Stimulated activated naive CD8-positive, alpha-beta T cell treated with anti-CD3 and anti-CD28 coated beads, Interleukin-15, Interleukin-2, amounts not matched to agents 100 ng/mL and 50 ng/mL, for 24 hours (primary cell): ENCODE results near the gene ACSL4.

ENCODE experiments used
- H3K27ac Mint-ChIP-seq: one replicate; pipeline ENCODE4 v1.8.0; 2021; ENCODE audit warnings: mild to moderate bottlenecking, mixed read lengths
- H3K27me3 Mint-ChIP-seq: one replicate; pipeline ENCODE4 v1.8.0; 2021; ENCODE audit warnings: mixed read lengths
- H3K36me3 Mint-ChIP-seq: one replicate; pipeline ENCODE4 v1.8.0; 2021; ENCODE audit warnings: low read depth, mixed read lengths
- H3K4me1 Mint-ChIP-seq: one replicate; pipeline ENCODE4 v1.8.0; 2021; ENCODE audit warnings: low read depth, mixed read lengths
- H3K4me3 Mint-ChIP-seq: one replicate; pipeline ENCODE4 v1.8.0; 2021; ENCODE audit warnings: mild to moderate bottlenecking, mixed read lengths
- H3K9me3 Mint-ChIP-seq: one replicate; pipeline ENCODE4 v1.8.0; 2021; ENCODE audit warnings: mixed read lengths

Gene ACSL4

GRCh38 chrX:109624641-109625616, 108.1 kb downstream of the ACSL4 start, which contains the start of gene KCNE5:
KCNE5 (minus strand) TSS chrX:109625172; CDS start chrX:109625020, 152 bp downstream.
- peaks cover 7% of the 10 kb centered on the region for H3K36me3 Mint-ChIP-seq
- H3K4me3 Mint-ChIP-seq: no peak within 1 kb of the TSS
- H3K4me1 Mint-ChIP-seq: peaks cover 6% of the 10 kb centered on the region
- no peaks in the 10 kb centered on the region for H3K27me3 Mint-ChIP-seq
- no peak within 1 kb of the TSS for H3K27ac Mint-ChIP-seq
- no peaks in the 10 kb centered on the region for H3K9me3 Mint-ChIP-seq

- Mint-ChIP-seq H3K36me3 (peaks cover 7% of the 10 kb centered on the region), H3K9me3 (no peaks in the 10 kb centered on the region), H3K4me3 (no peak overlapping the region), H3K27ac (no peak overlapping the region), H3K4me1 (peaks cover 6% of the 10 kb centered on the region), H3K27me3 (no peaks in the 10 kb centered on the region)
Observed at GRCh38 chrX:109623997-109624396, 109.1 kb downstream of the ACSL4 start.

GRCh38 chrX:109622270-109622669, 110.8 kb downstream of the ACSL4 start:
- H3K36me3 Mint-ChIP-seq: no peaks in the 10 kb centered on the region
- no peaks in the 10 kb centered on the region for H3K4me1 Mint-ChIP-seq
- no peak overlapping the region for H3K27ac Mint-ChIP-seq
- H3K9me3 Mint-ChIP-seq: no peaks in the 10 kb centered on the region
- H3K27me3 Mint-ChIP-seq: no peaks in the 10 kb centered on the region
- no peak overlapping the region for H3K4me3 Mint-ChIP-seq

- Mint-ChIP-seq H3K27me3 (no peaks in the 10 kb centered on the region), H3K4me1 (no peaks in the 10 kb centered on the region), H3K4me3 (no peak overlapping the region), H3K9me3 (no peaks in the 10 kb centered on the region), H3K36me3 (no peaks in the 10 kb centered on the region), H3K27ac (no peak overlapping the region)
Observed at GRCh38 chrX:109619771-109620170, 113.3 kb downstream of the ACSL4 start.

- H3K4me1 Mint-ChIP-seq: no peaks in the 10 kb centered on the region
- no peaks in the 10 kb centered on the region for H3K36me3 Mint-ChIP-seq
- H3K9me3 Mint-ChIP-seq: no peaks in the 10 kb centered on the region
- H3K4me3 Mint-ChIP-seq: no peak overlapping the region
- no peak overlapping the region for H3K27ac Mint-ChIP-seq
- no peaks in the 10 kb centered on the region for H3K27me3 Mint-ChIP-seq
Observed at GRCh38 chrX:109614951-109615350, 118.1 kb downstream of the ACSL4 start.

GRCh38 chrX:109601486-109601885, 131.6 kb downstream of the ACSL4 start:
- H3K27me3 Mint-ChIP-seq: peaks cover 44% of the 10 kb centered on the region
- no peaks in the 10 kb centered on the region for H3K36me3 Mint-ChIP-seq
- H3K4me3 Mint-ChIP-seq: no peak overlapping the region
- peaks cover 4% of the 10 kb centered on the region for H3K4me1 Mint-ChIP-seq
- H3K27ac Mint-ChIP-seq: no peak overlapping the region
- H3K9me3 Mint-ChIP-seq: peaks cover 3% of the 10 kb centered on the region

- no peak overlapping the region for H3K4me3 Mint-ChIP-seq
- H3K27ac Mint-ChIP-seq: no peak overlapping the region
- peaks cover 33% of the 10 kb centered on the region for H3K27me3 Mint-ChIP-seq
Observed at GRCh38 chrX:109600237-109600651, 132.8 kb downstream of the ACSL4 start.

GRCh38 chrX:109596015-109596414, 137.0 kb downstream of the ACSL4 start:
- peaks cover 4% of the 10 kb centered on the region for H3K4me1 Mint-ChIP-seq

More at GRCh38 chrX:109600237-109600651, 132.8 kb downstream of the ACSL4 start:
- Mint-ChIP-seq H3K36me3 (no peaks in the 10 kb centered on the region), H3K9me3 (peaks cover 3% of the 10 kb centered on the region), H3K4me1 (peaks cover 4% of the 10 kb centered on the region)

More at GRCh38 chrX:109596015-109596414, 137.0 kb downstream of the ACSL4 start:
- Mint-ChIP-seq H3K9me3 (no peaks in the 10 kb centered on the region), H3K27ac (no peak overlapping the region), H3K36me3 (no peaks in the 10 kb centered on the region), H3K4me3 (no peak overlapping the region), H3K27me3 (peaks cover 6% of the 10 kb centered on the region)
